GM12878 (cell line): ENCODE measurements around the gene UBE2E2. TPM values are rescaled to one million over a fixed set of nuclear protein-coding genes. Genes with fewer than 3 reads are reported as not detected.
A peak's percentile ranks its signal among the peaks of the same experiment; 100 is the strongest.

Source experiments
- BHLHE40 ChIP-seq, 2 experiments: fragments of 450-650 bp in 1 of 2; IDR thresholded peaks; 2 replicates each; pipeline ENCODE4 v1.6.1; 2011 to 2017; ENCODE audit warnings: low read depth in 2 of 2, borderline replicate concordance in 1 of 2, improper control_type of control experiment in 1 of 2, low read length in 1 of 2, mild to moderate bottlenecking in 1 of 2
- BMI1 ChIP-seq: fragments of 450-650 bp; IDR thresholded peaks from 2 replicates; pipeline ENCODE4 v1.6.1; 2016; ENCODE audit warnings: mild to moderate bottlenecking, moderate library complexity, borderline replicate concordance
- CEBPB ChIP-seq, 2 experiments: fragments of 150-350 bp in 1 of 2; IDR thresholded peaks; 2 replicates each; pipeline ENCODE4 v1.6.1; 2012 to 2014; ENCODE audit warnings: low read depth in 2 of 2, low read length in 2 of 2, borderline replicate concordance in 1 of 2, inconsistent platforms in 1 of 2
- DPF2 ChIP-seq: fragments of 450-650 bp; IDR thresholded peaks from 2 replicates; pipeline ENCODE4 v1.6.1; 2017; ENCODE audit warnings: mild to moderate bottlenecking
- E2F4 ChIP-seq: IDR thresholded peaks from 2 replicates; pipeline ENCODE4 v1.6.1; 2012; ENCODE audit warnings: low read depth, low read length, improper control_type of control experiment
- HSF1 ChIP-seq: fragments of 150-350 bp; IDR thresholded peaks from 2 replicates; pipeline ENCODE4 v1.6.1; 2014; ENCODE audit warnings: mild to moderate bottlenecking, low read depth, low read length
- JUNB ChIP-seq: IDR thresholded peaks from 2 replicates; pipeline ENCODE4 v1.6.1; 2016; ENCODE audit warnings: antibody characterized with exemption, mild to moderate bottlenecking
- MEF2B ChIP-seq: fragments of 450-650 bp; IDR thresholded peaks from 2 replicates; pipeline ENCODE4 v1.6.1; 2018; ENCODE audit warnings: mild to moderate bottlenecking, moderate library complexity; ENCODE audit not compliant: partially characterized antibody, poor library complexity, severe bottlenecking
- MXI1 ChIP-seq: fragments of 150-350 bp; IDR thresholded peaks from 2 replicates; pipeline ENCODE4 v1.6.1; 2011; ENCODE audit warnings: low read depth, mild to moderate bottlenecking, inconsistent platforms, low read length, improper control_type of control experiment
- NFYB ChIP-seq: IDR thresholded peaks from 2 replicates; pipeline ENCODE4 v1.6.1; 2011; ENCODE audit warnings: low read depth, mild to moderate bottlenecking, low read length, improper control_type of control experiment, moderate library complexity; ENCODE audit not compliant: insufficient read depth
- RAD21 ChIP-seq: IDR thresholded peaks from 2 replicates; pipeline ENCODE4 v1.6.1; 2011; ENCODE audit warnings: mild to moderate bottlenecking, low read depth, low read length, moderate library complexity; ENCODE audit not compliant: insufficient read depth
- RB1 ChIP-seq: fragments of 450-650 bp; formaldehyde crosslinking; IDR thresholded peaks from 2 replicates; pipeline ENCODE4 v1.6.1; 2017; ENCODE audit warnings: mild to moderate bottlenecking, borderline replicate concordance
- RCOR1 ChIP-seq: conservative IDR thresholded peaks from 2 replicates; pipeline ENCODE4 v1.6.1; 2012; ENCODE audit warnings: low read depth, low read length, improper control_type of control experiment
- SMAD1 ChIP-seq: fragments of 450-650 bp; IDR thresholded peaks from 2 replicates; pipeline ENCODE4 v1.6.1; 2018; ENCODE audit warnings: mild to moderate bottlenecking, low read depth; ENCODE audit not compliant: partially characterized antibody
- SPI1 ChIP-seq: IDR thresholded peaks from 2 replicates; pipeline ENCODE4 v1.6.1; 2011; ENCODE audit warnings: low read depth, mild to moderate bottlenecking, low read length, moderate library complexity, borderline replicate concordance; ENCODE audit not compliant: insufficient read depth
- SREBF1 ChIP-seq: IDR thresholded peaks from 2 replicates; pipeline ENCODE4 v1.6.1; 2012; ENCODE audit warnings: mild to moderate bottlenecking, low read length
- SREBF2 ChIP-seq: IDR thresholded peaks from 2 replicates; pipeline ENCODE4 v1.6.1; 2012; ENCODE audit warnings: mild to moderate bottlenecking, low read length
- TAF1 ChIP-seq: IDR thresholded peaks from 2 replicates; pipeline ENCODE4 v1.6.1; 2011; ENCODE audit warnings: mild to moderate bottlenecking, low read depth, low read length, borderline replicate concordance
- ZNF274 ChIP-seq: IDR thresholded peaks from one replicate; pipeline ENCODE4 v1.8.0; 2011; ENCODE audit not compliant: insufficient read length, insufficient read depth
- ZNF384 ChIP-seq: IDR thresholded peaks from 2 replicates; pipeline ENCODE4 v1.6.1; 2012; ENCODE audit warnings: low read depth, mild to moderate bottlenecking, low read length, improper control_type of control experiment, borderline replicate concordance
- ZZZ3 ChIP-seq: IDR thresholded peaks from 2 replicates; pipeline ENCODE4 v1.6.1; 2011; ENCODE audit warnings: low read depth; ENCODE audit not compliant: control insufficient read depth, insufficient read length
- polyA plus RNA-seq, 11 experiments: library from polyadenylated mRNA; depleted of rRNA in 4 of 11; unstranded in 6 of 11; stranded (reverse) in 5 of 11; fragments of >200 nt; fragmentation: Nextera tagmentation in 4 of 11; fragmentation: Illumina TruSeq in 1 of 11; extraction: Ambion mirVana in 4 of 11; extraction: Trizol in 1 of 11; gene quantifications; 1 replicate in 1 of 11; 2 replicates in 10 of 11; pipeline versions ENCODE4 v1.2.1 to v1.2.3, GENCODE V29; 2011 to 2016; ENCODE audit warnings: inconsistent platforms in 2 of 11, missing spikeins in 2 of 11, low read depth in 1 of 11
- total RNA-seq, 4 experiments: library from RNA; depleted of rRNA in 3 of 4; stranded (reverse); fragments of >200 nt in 3 of 4; fragmentation: Illumina TruSeq in 1 of 4; extraction: Trizol in 1 of 4; gene quantifications; 2 replicates each; pipeline versions ENCODE4 v1.2.1 to v1.2.3, GENCODE V29; 2013 to 2021
- TF ChIP-seq, protein P1 (sequence below): fragments of 450-650 bp; IDR thresholded peaks from 2 replicates; pipeline ENCODE4 v1.6.1; 2014; ENCODE audit warnings: mild to moderate bottlenecking
- TF ChIP-seq, protein P2 (sequence below): fragments of 450-650 bp; IDR thresholded peaks from 2 replicates; pipeline ENCODE4 v1.6.1; 2017; ENCODE audit warnings: mild to moderate bottlenecking, low read depth, inconsistent platforms; ENCODE audit not compliant: poor library complexity, severe bottlenecking

Gene UBE2E2
- total and polyA plus RNA-seq, 10 of the 15 experiments (the other 5 are each of a cell fraction or from before 2014, with no cell fraction given) = 8.7 to 71.0 (median 36.4) TPM

GRCh38 chr3:23590424-23591273, 387.5 kb downstream of the UBE2E2 start (continued):
- TF ChIP-seq, protein P1, sequence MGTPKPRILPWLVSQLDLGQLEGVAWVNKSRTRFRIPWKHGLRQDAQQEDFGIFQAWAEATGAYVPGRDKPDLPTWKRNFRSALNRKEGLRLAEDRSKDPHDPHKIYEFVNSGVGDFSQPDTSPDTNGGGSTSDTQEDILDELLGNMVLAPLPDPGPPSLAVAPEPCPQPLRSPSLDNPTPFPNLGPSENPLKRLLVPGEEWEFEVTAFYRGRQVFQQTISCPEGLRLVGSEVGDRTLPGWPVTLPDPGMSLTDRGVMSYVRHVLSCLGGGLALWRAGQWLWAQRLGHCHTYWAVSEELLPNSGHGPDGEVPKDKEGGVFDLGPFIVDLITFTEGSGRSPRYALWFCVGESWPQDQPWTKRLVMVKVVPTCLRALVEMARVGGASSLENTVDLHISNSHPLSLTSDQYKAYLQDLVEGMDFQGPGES = no peak
- TF ChIP-seq ZNF384 (no peak), ZNF274 (no peak), HSF1 (no peak), ZZZ3 (no peak), NFYB (no peak), RAD21 (peak; percentile 27), DPF2 (peak; percentile 79), MXI1 (peak; percentile 73), SREBF2 (no peak), TAF1 (no peak), E2F4 (no peak), SREBF1 (no peak), MEF2B (peak; percentile 93), RB1 (no peak; the same call in 1 of the 2 replicates), SMAD1 (no peak), BMI1 (no peak), SPI1 (no peak), BHLHE40 (IDR thresholded peaks at IDR 0.05; ENCODE audit: borderline replicate concordance in 1 of 2, low read depth in 2 of 2, low read length in 1 of 2) (peak; percentile 49 to 60; a peak in 2 of 4 replicates), CEBPB (IDR thresholded peaks at IDR 0.05; ENCODE audit: borderline replicate concordance in 1 of 2, low read depth in 2 of 2, low read length in 2 of 2) (0 out of 4 replicates have a peak, but pooled peaks of 1 of the 2 experiments have one; percentile 23), RCOR1 (no peak), JUNB (no peak; the same call in 1 of the 2 replicates)
- TF ChIP-seq, protein P2, sequence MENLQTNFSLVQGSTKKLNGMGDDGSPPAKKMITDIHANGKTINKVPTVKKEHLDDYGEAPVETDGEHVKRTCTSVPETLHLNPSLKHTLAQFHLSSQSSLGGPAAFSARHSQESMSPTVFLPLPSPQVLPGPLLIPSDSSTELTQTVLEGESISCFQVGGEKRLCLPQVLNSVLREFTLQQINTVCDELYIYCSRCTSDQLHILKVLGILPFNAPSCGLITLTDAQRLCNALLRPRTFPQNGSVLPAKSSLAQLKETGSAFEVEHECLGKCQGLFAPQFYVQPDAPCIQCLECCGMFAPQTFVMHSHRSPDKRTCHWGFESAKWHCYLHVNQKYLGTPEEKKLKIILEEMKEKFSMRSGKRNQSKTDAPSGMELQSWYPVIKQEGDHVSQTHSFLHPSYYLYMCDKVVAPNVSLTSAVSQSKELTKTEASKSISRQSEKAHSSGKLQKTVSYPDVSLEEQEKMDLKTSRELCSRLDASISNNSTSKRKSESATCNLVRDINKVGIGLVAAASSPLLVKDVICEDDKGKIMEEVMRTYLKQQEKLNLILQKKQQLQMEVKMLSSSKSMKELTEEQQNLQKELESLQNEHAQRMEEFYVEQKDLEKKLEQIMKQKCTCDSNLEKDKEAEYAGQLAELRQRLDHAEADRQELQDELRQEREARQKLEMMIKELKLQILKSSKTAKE = peak; percentile 91
